ENCODE measurements around the gene CACYBP.

GRCh38 chr1:175003521-175003920 is 3.8 kb downstream of the CACYBP start:
- TF ChIP-seq TAF1 (IDR thresholded peaks at IDR 0.05; ENCODE audit: borderline replicate concordance, low read depth, low read length) (no peak), POLR2A (IDR thresholded peaks at IDR 0.05; ENCODE audit: low read depth, low read length) (no peak), POLR2AphosphoS5 (IDR thresholded peaks at IDR 0.05; ENCODE audit: low read depth, low read length) (no peak)
